Measurements from ENCODE around the gene SHQ1.

- no peak for TF ChIP-seq CTCF (IDR thresholded peaks at IDR 0.05)
- no peak for TF ChIP-seq POLR2A (IDR thresholded peaks at IDR 0.05)
Observed at GRCh38 chr3:72725229-72725628, 123.0 kb downstream of the SHQ1 start.
